Type B pancreatic cell (in vitro differentiated cells): Measurements from ENCODE around the gene VPS37D. TPM values are rescaled to one million over a fixed set of nuclear protein-coding genes. Genes with fewer than 3 reads are reported as not detected.
A peak's percentile ranks its signal among the peaks of the same experiment; 100 is the strongest.

Experiments used
- DNase-seq: peaks from one replicate; pipeline ENCODE4 v3.0.0; 2021; ENCODE audit warnings: mixed read lengths; ENCODE audit not compliant: unreplicated experiment; ENCODE audit errors: extremely low spot score
- H3K27ac Mint-ChIP-seq: 2 replicates; pipeline ENCODE4 v1.8.0; 2021; ENCODE audit warnings: mild to moderate bottlenecking, mixed read lengths
- H3K27me3 Mint-ChIP-seq: 2 replicates; pipeline ENCODE4 v1.8.0; 2021; ENCODE audit warnings: mixed read lengths
- H3K36me3 Mint-ChIP-seq: 2 replicates; pipeline ENCODE4 v1.8.0; 2021; ENCODE audit warnings: mixed read lengths
- H3K4me1 Mint-ChIP-seq: one replicate; pipeline ENCODE4 v1.8.0; 2021; ENCODE audit warnings: mixed read lengths; ENCODE audit not compliant: unreplicated experiment
- H3K4me3 Mint-ChIP-seq: 2 replicates; pipeline ENCODE4 v1.8.0; 2021; ENCODE audit warnings: mild to moderate bottlenecking, mixed read lengths
- H3K9me3 Mint-ChIP-seq: 2 replicates; pipeline ENCODE4 v1.8.0; 2021; ENCODE audit warnings: mixed read lengths
- total RNA-seq: library from RNA; stranded (reverse); gene quantifications from 2 replicates; pipeline ENCODE4 v1.2.1, GENCODE V29; 2021; ENCODE audit warnings: low replicate concordance
- TF ChIP-seq, protein P1 (sequence below): fragments of 200-600 bp; sonication (generic); conservative IDR thresholded peaks from 2 replicates; pipeline ENCODE4 v1.5.0; 2021; ENCODE audit warnings: antibody characterized with exemption, mild to moderate bottlenecking

VPS37D gene
- total RNA-seq, 1 donor from 2014 or later, result 12.9 TPM

- TF ChIP-seq, protein P1, sequence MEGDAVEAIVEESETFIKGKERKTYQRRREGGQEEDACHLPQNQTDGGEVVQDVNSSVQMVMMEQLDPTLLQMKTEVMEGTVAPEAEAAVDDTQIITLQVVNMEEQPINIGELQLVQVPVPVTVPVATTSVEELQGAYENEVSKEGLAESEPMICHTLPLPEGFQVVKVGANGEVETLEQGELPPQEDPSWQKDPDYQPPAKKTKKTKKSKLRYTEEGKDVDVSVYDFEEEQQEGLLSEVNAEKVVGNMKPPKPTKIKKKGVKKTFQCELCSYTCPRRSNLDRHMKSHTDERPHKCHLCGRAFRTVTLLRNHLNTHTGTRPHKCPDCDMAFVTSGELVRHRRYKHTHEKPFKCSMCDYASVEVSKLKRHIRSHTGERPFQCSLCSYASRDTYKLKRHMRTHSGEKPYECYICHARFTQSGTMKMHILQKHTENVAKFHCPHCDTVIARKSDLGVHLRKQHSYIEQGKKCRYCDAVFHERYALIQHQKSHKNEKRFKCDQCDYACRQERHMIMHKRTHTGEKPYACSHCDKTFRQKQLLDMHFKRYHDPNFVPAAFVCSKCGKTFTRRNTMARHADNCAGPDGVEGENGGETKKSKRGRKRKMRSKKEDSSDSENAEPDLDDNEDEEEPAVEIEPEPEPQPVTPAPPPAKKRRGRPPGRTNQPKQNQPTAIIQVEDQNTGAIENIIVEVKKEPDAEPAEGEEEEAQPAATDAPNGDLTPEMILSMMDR, result no peak
Observed at GRCh38 chr7:73683056-73683787, 15.6 kb downstream of the VPS37D start, which contains the start of the genes BUD23 and DNAJC30. Gene BUD23, plus strand, starts transcription at chr7:73683597. Its CDS starts 29 bp downstream, at chr7:73683626. Gene DNAJC30, minus strand, starts transcription at chr7:73683453. Its CDS starts 30 bp downstream, at chr7:73683423.

DNA sequence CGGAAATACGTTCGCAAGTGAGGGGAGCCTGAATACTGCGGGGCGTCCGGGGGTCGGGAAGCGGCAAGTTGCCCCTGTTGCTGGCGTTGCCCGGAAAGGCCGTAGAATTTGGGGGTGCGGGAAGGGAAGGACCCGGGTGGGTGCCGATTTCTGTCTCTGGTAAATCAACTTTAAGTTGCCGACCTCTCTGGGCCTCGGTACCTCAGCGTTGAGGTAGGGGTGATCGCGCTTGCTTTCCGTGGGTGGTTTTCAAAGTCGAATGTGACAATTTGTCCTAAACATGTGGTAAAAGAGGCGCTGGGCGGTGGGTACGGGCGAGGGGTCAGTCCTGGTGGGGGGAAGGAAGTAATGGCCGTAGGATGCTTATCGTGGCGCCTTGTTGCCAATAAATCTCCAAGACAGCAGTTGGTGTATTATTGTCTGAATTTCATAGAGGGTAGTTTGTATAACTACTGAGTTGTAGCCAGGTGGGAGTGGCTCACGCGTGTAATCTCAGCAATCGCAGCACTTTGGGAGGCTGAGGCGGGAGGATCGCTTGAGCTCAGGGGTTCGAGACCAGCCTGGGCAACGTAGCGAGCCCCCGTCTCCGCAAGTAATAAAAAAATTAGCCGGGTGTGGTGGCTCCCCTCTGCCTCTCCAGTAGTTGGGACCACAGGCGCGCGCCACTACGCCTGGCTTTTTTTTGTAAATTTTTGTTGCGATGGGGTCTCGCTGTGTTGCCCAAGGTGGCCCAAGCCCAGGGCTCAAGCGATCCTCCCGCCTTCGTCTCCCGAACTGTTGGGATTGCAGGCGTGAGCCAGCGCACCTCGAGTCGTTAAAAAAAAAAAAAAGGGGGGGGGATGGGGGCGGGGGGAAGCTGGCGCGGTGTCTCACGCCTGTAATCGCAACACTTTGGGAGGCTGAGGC is 16.4 kb downstream of the VPS37D start:
- Mint-ChIP-seq H3K4me3 (peak overlapping the region; percentile 100), H3K4me1 (peaks cover 19% of the 10 kb centered on the region), H3K36me3 (peaks cover 17% of the 10 kb centered on the region), H3K9me3 (no peaks in the 10 kb centered on the region), H3K27ac (peak overlapping the region; percentile 98), H3K27me3 (no peaks in the 10 kb centered on the region)
- no peak for DNase-seq
- TF ChIP-seq, protein P1, result no peak

More at GRCh38 chr7:73683056-73683787, 15.6 kb downstream of the VPS37D start, which contains the start of the genes BUD23 and DNAJC30:
- no peaks in the 10 kb centered on the region for H3K9me3 Mint-ChIP-seq
- peak within 1 kb of the TSS; percentile 98 for H3K27ac Mint-ChIP-seq
- H3K4me3 Mint-ChIP-seq, result peak within 1 kb of the TSS; percentile 100
- H3K27me3 Mint-ChIP-seq, result no peaks in the 10 kb centered on the region
- peaks cover 19% of the 10 kb centered on the region for H3K4me1 Mint-ChIP-seq
- H3K36me3 Mint-ChIP-seq, result peaks cover 15% of the 10 kb centered on the region
- peak; percentile 92 for DNase-seq

- TF ChIP-seq, protein P1, result no peak
- H3K36me3 Mint-ChIP-seq, result peaks cover 25% of the 10 kb centered on the region
- H3K27me3 Mint-ChIP-seq, result no peaks in the 10 kb centered on the region
- DNase-seq, result no peak
- H3K9me3 Mint-ChIP-seq, result no peaks in the 10 kb centered on the region
- peaks cover 19% of the 10 kb centered on the region for H3K4me1 Mint-ChIP-seq
- H3K27ac Mint-ChIP-seq, result no peak overlapping the region
- H3K4me3 Mint-ChIP-seq, result no peak overlapping the region
Observed at GRCh38 chr7:73685311-73685710, 17.7 kb downstream of the VPS37D start.

DNA sequence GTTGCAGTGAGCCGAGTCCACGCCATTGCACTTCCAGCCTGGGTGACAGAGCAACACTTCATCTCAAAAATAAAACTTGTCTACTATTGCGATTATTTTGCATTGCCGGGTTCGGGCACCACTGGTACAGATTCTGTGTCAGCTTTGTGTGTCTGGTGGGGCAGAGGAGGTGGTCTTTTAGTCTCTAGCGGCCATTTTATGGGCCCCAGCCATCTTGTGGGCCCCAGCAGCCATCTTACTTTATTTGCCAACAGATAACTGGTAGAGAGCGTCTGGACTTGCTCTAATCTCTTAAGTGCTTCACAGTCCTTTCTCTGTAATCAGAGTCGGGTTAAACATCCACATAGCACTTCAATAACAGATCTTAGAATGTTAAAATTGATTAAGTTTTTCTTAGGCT is 20.7 kb downstream of the VPS37D start:
- Mint-ChIP-seq H3K9me3 (no peaks in the 10 kb centered on the region), H3K36me3 (peaks cover 27% of the 10 kb centered on the region), H3K27ac (no peak overlapping the region), H3K4me3 (no peak overlapping the region), H3K27me3 (no peaks in the 10 kb centered on the region), H3K4me1 (peaks cover 4% of the 10 kb centered on the region)
- TF ChIP-seq, protein P1, result no peak
- DNase-seq, result no peak

- H3K4me1 Mint-ChIP-seq, result no peaks in the 10 kb centered on the region
- DNase-seq, result no peak
- H3K9me3 Mint-ChIP-seq, result no peaks in the 10 kb centered on the region
- no peaks in the 10 kb centered on the region for H3K27me3 Mint-ChIP-seq
- TF ChIP-seq, protein P1, result no peak
- no peak overlapping the region for H3K4me3 Mint-ChIP-seq
- no peak overlapping the region for H3K27ac Mint-ChIP-seq
- H3K36me3 Mint-ChIP-seq, result peaks cover 35% of the 10 kb centered on the region
Observed at GRCh38 chr7:73690646-73691045, 23.0 kb downstream of the VPS37D start.
